Measurements from ENCODE around the gene SLC37A2.

GRCh38 chr11:125082040-125082439 lies 18.9 kb downstream of the SLC37A2 start:
- TF ChIP-seq CTCF (IDR thresholded peaks at IDR 0.05; ENCODE audit: poor library complexity) (no peak), EZH2 (IDR thresholded peaks at IDR 0.05; ENCODE audit: borderline replicate concordance) (no peak), EZH2phosphoT487 (IDR thresholded peaks at IDR 0.05; ENCODE audit: low read depth, severe bottlenecking, unreplicated experiment) (no peak)
